Cardiac muscle cell (in vitro differentiated cells and primary cell): ENCODE measurements around the gene GALNT2. TPM values are rescaled to one million over a fixed set of nuclear protein-coding genes. Genes with fewer than 3 reads are reported as not detected.

Experiments
- DNase-seq, 2 donors: peaks; one replicate each; pipeline versions ENCODE4 v3.0.0 to v3.0.0-alpha.2; 2010 to 2017; ENCODE audit warnings: low read depth in 1 of 2, low spot score in 1 of 2
- H3K27ac ChIP-seq: fragments of 200-600 bp; sonication (generic); 2 replicates; pipeline ENCODE4 v1.5.1; 2016
- H3K27me3 ChIP-seq: fragments of 200-600 bp; sonication (generic); 2 replicates; pipeline ENCODE4 v1.6.0; 2016; ENCODE audit warnings: control low read depth
- H3K36me3 ChIP-seq: fragments of 200-600 bp; sonication (generic); 2 replicates; pipeline ENCODE4 v1.5.1; 2016; ENCODE audit warnings: control low read depth
- H3K4me1 ChIP-seq: fragments of 200-600 bp; sonication (generic); 2 replicates; pipeline ENCODE4 v1.8.1; 2017; ENCODE audit warnings: low read depth, mild to moderate bottlenecking, mixed run types
- H3K4me3 ChIP-seq: fragments of 200-600 bp; sonication (generic); 2 replicates; pipeline ENCODE4 v1.5.1; 2016; ENCODE audit warnings: mild to moderate bottlenecking
- H3K9me3 ChIP-seq: fragments of 200-600 bp; sonication (generic); 2 replicates; pipeline ENCODE4 v1.5.1; 2017; ENCODE audit warnings: low read depth, mild to moderate bottlenecking, control low read depth
- polyA plus RNA-seq: library from polyadenylated mRNA; unstranded; fragments of >200 nt; fragmentation: Nextera tagmentation; extraction: Ambion mirVana; gene quantifications from 2 replicates; pipeline ENCODE4 v1.2.1, GENCODE V29; 2016
- total RNA-seq: library from RNA; depleted of rRNA; stranded (reverse); fragments of >200 nt; gene quantifications from 2 replicates; pipeline ENCODE4 v1.2.3, GENCODE V29; 2016
- TF ChIP-seq, protein P1 (sequence below): IDR thresholded peaks from 2 replicates; pipeline ENCODE4 v1.5.1; 2012; ENCODE audit warnings: low read depth, mild to moderate bottlenecking, low read length

Gene GALNT2
- total and polyA plus RNA-seq, 2 experiments from 2014 or later, result 71.4 to 92.1 TPM

DNA sequence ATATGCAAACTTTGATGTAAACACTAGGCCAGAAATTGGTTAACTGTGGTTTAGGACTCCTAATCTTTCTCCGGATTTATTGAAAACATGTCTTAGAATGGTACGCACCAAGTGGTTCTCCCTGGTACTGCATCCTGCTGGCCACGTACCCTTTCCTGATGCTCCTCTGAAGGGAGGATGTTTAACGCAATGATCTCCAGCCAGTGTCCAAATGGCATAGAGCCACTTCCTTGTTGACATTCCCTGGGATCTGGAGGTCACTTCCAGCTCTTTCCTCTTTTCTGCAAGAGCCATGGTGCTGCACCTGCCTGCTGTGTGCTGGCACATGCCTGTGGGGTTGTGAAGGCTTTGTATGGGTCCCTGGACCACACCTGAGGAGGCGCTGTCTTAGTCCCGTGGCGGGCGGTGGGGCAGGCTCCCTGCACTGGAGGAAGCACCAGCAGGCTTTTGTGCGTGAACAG, 53.9 kb downstream of the GALNT2 start:
- Histone ChIP-seq H3K27ac (no peak overlapping the region), H3K4me1 (peaks cover 40% of the 10 kb centered on the region), H3K9me3 (no peaks in the 10 kb centered on the region), H3K36me3 (no peaks in the 10 kb centered on the region), H3K27me3 (no peaks in the 10 kb centered on the region), H3K4me3 (no peak overlapping the region)
- peak in 1 of 2 donors; percentile 40 for DNase-seq
- TF ChIP-seq, protein P1, sequence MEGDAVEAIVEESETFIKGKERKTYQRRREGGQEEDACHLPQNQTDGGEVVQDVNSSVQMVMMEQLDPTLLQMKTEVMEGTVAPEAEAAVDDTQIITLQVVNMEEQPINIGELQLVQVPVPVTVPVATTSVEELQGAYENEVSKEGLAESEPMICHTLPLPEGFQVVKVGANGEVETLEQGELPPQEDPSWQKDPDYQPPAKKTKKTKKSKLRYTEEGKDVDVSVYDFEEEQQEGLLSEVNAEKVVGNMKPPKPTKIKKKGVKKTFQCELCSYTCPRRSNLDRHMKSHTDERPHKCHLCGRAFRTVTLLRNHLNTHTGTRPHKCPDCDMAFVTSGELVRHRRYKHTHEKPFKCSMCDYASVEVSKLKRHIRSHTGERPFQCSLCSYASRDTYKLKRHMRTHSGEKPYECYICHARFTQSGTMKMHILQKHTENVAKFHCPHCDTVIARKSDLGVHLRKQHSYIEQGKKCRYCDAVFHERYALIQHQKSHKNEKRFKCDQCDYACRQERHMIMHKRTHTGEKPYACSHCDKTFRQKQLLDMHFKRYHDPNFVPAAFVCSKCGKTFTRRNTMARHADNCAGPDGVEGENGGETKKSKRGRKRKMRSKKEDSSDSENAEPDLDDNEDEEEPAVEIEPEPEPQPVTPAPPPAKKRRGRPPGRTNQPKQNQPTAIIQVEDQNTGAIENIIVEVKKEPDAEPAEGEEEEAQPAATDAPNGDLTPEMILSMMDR, result peak; percentile 54

DNA sequence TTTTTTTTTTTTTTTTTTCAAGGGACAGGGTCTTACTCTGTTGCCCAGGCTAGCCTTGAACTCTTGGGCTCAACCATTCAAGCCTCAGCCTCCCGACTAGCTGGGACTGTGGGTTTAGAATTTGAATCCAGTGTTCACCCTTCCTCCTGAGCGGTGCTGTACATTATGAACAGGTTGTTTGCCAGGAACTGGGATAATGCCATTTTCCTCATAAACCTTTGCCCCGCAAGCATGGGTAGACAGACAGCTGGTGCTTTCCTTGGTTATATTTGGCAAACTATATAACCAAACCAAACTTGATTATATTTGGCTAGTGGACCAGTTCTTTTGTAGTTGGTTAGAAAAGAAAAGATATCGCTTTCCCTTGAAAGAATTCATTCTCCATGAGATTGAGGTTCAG, 54.9 kb downstream of the GALNT2 start:
- H3K4me1 ChIP-seq, result peaks cover 44% of the 10 kb centered on the region
- peak overlapping the region; percentile 4 for H3K27ac ChIP-seq
- H3K9me3 ChIP-seq, result no peaks in the 10 kb centered on the region
- H3K4me3 ChIP-seq, result no peak overlapping the region
- no peak for DNase-seq
- TF ChIP-seq, protein P1, result no peak
- H3K27me3 ChIP-seq, result no peaks in the 10 kb centered on the region
- H3K36me3 ChIP-seq, result no peaks in the 10 kb centered on the region

DNA sequence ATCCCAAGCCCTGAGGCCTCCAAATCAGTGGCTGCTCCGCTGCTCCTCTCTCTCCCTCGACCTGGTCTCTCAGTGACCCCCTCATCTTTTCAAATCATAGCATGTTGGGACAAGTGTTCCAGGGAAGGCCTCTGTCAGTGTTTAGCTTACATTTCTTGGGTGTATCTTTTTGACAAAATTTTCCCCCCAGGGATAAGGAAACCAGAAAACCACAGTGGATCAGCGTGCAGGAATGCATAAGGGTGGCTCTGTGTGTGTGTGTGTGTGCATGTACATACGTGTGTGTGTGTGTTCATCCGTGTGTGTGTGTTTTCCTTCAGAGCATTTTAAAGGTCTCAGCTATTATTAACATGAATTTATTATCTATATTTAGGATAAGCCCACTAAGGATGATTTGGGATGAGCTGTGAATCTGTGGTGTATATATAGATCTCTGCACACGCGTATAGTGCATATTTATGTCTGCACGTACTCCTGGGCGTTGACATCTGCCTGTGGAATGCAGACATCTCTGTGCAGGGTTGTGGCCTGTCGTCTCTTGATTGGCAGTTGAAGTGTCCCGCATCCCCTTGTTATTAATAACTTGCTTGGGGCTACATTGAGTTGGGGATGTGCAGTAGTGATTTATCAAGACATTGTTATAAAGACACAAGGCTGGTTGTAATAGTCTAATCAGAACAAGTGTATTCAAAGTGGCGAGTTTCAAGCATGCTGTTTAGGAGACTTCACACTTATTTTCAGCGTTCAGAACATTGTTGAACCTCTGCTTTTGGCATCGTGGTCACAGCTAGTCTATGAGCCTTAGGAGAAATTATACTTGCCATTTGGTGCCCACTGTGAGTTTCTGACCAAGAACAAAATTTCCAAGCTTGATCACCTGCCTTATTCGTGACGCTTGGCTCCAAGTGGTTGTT, 55.6 kb downstream of the GALNT2 start:
- Histone ChIP-seq H3K36me3 (no peaks in the 10 kb centered on the region), H3K4me3 (no peak overlapping the region), H3K9me3 (no peaks in the 10 kb centered on the region), H3K27ac (peak overlapping the region; percentile 4), H3K4me1 (peaks cover 51% of the 10 kb centered on the region), H3K27me3 (no peaks in the 10 kb centered on the region)
- DNase-seq, result no peak
- TF ChIP-seq, protein P1, result no peak

DNA sequence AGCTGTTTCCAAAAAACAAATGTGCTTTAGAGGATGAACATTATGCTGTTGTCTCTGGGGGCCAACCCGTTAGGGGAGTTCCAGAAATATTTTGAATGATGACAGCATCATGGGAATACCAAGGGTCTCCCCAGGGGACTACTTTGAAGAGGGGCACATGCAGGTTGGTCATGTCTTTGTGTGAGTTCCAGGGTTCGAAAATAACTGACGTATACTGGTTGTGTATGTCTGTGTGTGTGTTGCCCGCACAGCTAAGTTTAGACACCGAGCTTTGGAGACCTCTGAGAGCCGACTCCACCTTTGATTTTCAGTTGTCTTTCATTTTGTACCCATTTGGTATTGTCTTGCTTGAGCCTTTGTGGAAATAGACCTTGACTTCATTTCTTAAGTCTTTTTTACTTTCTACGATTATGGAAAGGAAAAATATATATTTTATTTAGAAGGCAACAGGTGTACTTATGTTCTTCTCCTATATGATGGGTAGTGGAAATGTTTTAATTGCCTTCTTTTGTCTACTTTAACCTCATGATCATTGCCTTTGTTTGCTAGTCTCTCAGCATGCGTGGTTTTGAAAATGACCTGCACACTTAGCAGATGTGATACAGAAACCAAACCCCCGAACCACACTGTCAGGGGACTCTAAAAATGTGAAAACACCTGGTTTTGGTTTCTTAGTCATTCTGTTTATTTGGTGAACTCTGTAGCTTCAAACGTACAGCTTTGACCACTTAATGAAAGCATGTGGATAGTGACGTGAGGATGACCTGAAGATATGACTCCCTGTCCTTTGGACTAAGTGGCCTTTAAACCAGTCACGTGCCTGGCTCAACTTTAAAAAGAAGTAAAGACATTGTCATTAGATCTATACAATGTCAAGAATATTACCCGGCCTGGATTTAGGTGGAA, 56.5 kb downstream of the GALNT2 start:
- no peaks in the 10 kb centered on the region for H3K36me3 ChIP-seq
- H3K4me3 ChIP-seq, result no peak overlapping the region
- H3K27ac ChIP-seq, result no peak overlapping the region
- peaks cover 60% of the 10 kb centered on the region for H3K4me1 ChIP-seq
- TF ChIP-seq, protein P1, result no peak
- H3K27me3 ChIP-seq, result no peaks in the 10 kb centered on the region
- H3K9me3 ChIP-seq, result no peaks in the 10 kb centered on the region
- DNase-seq, result no peak
